Measurements from ENCODE around the gene SSTR5. TPM values are rescaled to one million over a fixed set of nuclear protein-coding genes. Genes with fewer than 3 reads are reported as not detected.

The SSTR5 gene
- total RNA-seq, 4 donors from 2014 or later: 1.5 TPM; not detected in 3

DNA sequence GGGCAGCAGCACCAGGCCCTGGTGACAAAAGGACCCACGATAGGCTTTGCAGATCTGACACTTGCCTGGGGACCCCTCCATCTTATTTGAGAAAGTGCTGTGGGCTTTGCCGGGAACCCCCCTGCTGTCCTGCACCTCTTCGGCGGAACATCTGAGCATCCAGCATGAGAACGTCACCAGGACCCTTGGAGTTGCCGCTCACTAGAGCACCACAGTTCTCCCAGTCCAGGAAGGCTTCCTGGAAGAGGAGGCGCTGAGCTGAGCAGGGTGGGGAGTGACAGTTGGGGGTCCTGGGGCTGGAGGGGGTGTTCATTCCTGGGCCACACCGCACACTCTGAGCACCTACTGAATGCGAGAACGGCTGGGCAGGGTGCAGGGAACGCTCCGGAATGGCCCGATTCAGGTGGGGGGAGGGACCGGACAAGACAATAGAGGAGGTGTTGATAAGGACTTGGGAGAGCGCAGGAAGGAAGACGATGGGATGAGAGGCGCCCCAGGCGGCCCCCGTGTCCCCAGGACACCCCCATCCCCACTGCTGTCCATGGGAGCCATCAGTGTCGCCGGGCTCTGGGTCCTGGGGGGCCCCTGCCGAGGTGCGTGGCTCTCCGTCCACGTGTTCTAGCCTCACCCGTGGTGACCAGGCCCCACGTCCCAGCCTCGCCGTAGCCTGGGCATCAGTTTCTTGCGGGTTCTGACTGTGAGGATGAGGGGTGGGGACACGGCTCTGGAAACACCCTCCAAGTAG, 55.6 kb downstream of the SSTR5 start:
- Histone ChIP-seq H3K36me3 (no peaks in the 10 kb centered on the region), H3K4me3 (no peak overlapping the region), H3K4me1 (no peaks in the 10 kb centered on the region), H3K27ac (no peak overlapping the region), H3K9me3 (no peaks in the 10 kb centered on the region), H3K27me3 (peaks cover 74% of the 10 kb centered on the region)
- DNase-seq (ENCODE audit: low spot score in 2 of 2): no peak
- TF ChIP-seq POLR2A (IDR thresholded peaks at IDR 0.05): no peak
- no peak for TF ChIP-seq POLR2AphosphoS5 (IDR thresholded peaks at IDR 0.05)
- TF ChIP-seq EP300 (IDR thresholded peaks at IDR 0.05): no peak
- TF ChIP-seq, protein P1, sequence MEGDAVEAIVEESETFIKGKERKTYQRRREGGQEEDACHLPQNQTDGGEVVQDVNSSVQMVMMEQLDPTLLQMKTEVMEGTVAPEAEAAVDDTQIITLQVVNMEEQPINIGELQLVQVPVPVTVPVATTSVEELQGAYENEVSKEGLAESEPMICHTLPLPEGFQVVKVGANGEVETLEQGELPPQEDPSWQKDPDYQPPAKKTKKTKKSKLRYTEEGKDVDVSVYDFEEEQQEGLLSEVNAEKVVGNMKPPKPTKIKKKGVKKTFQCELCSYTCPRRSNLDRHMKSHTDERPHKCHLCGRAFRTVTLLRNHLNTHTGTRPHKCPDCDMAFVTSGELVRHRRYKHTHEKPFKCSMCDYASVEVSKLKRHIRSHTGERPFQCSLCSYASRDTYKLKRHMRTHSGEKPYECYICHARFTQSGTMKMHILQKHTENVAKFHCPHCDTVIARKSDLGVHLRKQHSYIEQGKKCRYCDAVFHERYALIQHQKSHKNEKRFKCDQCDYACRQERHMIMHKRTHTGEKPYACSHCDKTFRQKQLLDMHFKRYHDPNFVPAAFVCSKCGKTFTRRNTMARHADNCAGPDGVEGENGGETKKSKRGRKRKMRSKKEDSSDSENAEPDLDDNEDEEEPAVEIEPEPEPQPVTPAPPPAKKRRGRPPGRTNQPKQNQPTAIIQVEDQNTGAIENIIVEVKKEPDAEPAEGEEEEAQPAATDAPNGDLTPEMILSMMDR (IDR thresholded peaks at IDR 0.05): no peak
- 84% methylated on average over 10 of the region's 31 CpGs for WGBS

DNA sequence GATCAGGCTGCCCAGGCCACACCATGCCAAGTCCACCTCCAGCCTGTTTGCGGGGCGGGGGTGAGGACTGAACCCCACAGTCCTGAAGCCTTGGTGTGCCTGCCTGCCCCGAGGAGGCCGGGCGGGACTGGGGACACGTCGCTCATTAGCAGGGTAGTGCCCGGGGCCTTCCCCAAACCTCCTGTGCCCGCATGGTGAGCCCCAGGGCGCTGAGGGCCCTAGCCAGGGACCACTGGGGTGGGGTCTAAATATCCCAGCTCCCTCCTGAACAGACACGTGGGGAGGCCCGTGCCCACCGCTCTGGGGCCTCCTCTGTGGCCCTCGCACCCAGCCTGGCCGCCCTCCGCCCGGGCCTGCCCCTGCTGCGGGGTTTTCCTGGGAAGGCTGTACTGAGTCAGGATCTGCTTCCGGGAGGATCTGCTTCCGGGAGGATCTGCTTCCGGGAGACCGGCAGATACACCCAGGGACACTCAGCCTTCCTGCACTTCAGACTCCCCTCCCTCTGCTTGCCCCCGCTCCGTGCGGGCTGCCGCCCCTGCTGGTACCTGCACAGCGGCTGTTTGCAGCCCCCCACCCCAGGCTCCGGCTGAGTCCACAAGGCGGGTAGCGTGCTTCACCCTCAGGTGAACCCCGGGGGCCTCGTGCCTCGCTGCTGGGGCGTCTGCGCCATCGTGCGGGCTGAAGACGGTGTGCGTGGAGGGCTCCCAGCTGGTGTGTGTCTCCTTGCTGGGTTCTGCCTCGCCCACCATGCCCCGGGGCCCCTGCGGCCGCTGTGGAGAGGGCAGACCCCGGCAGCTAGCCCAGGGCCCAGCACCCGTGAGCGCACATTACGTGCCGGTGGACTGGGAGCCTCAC, 56.8 kb downstream of the SSTR5 start:
- Histone ChIP-seq H3K36me3 (no peaks in the 10 kb centered on the region), H3K4me3 (no peak overlapping the region), H3K9me3 (no peaks in the 10 kb centered on the region), H3K27ac (no peak overlapping the region), H3K27me3 (peaks cover 74% of the 10 kb centered on the region), H3K4me1 (no peaks in the 10 kb centered on the region)
- 75% methylated on average over 5 of the region's 48 CpGs for WGBS
- no peak for DNase-seq (ENCODE audit: low spot score in 2 of 2)
- TF ChIP-seq POLR2A (IDR thresholded peaks at IDR 0.05) (no peak), EP300 (IDR thresholded peaks at IDR 0.05) (no peak), POLR2AphosphoS5 (IDR thresholded peaks at IDR 0.05) (no peak)
- TF ChIP-seq, protein P1 (IDR thresholded peaks at IDR 0.05): no peak

DNA sequence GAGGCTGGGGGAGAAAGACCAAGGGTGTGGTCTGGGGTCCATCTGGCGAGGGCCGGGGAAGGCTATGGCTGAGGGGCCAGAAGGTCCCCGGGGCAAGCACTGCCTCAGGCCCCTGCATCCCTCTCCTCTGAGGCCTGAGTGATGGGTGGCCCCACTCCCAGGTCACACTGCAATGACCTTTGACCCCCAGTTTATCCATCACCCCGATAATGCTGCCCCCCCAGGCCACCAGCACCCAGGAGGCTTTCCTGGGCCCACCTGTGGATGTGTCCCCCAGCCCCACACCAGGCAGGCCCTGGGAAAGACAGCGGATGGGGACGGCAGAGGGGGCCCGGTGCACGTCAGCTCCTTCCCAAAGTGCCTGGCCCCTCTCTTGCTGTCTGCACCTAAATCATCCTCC, 57.8 kb downstream of the SSTR5 start:
- no peaks in the 10 kb centered on the region for H3K36me3 ChIP-seq
- peaks cover 73% of the 10 kb centered on the region for H3K27me3 ChIP-seq
- H3K4me1 ChIP-seq: no peaks in the 10 kb centered on the region
- DNase-seq (ENCODE audit: low spot score in 2 of 2): no peak
- no peak overlapping the region for H3K27ac ChIP-seq
- WGBS: 100% methylated on average over 1 of the region's 8 CpGs
- H3K9me3 ChIP-seq: no peaks in the 10 kb centered on the region
- no peak for TF ChIP-seq POLR2A (IDR thresholded peaks at IDR 0.05)
- TF ChIP-seq POLR2AphosphoS5 (IDR thresholded peaks at IDR 0.05): no peak
- no peak for TF ChIP-seq EP300 (IDR thresholded peaks at IDR 0.05)
- TF ChIP-seq, protein P1 (IDR thresholded peaks at IDR 0.05): no peak
- no peak overlapping the region for H3K4me3 ChIP-seq

Other genes with a start within 250 kb of the SSTR5 start
- 100 to 1,000 TPM in 1 of 4 donors, 10 to 100 TPM in 3; 32.1 to 117 (median 38.0) TPM for gene LMF1, start 101.8 kb upstream of the SSTR5 start, total RNA-seq
- 10 to 100 TPM in 1 of 4 donors, 1 to 10 TPM in 3; 4.0 to 12.2 (median 7.3) TPM for gene SOX8, start 91.0 kb upstream of the SSTR5 start, total RNA-seq
- not detected for gene C1QTNF8, start 23.5 kb downstream of the SSTR5 start, total RNA-seq
- gene CACNA1H, start 80.4 kb downstream of the SSTR5 start, total RNA-seq: 100 to 1,000 TPM in 1 of 4 donors, 10 to 100 TPM in 3; 19.4 to 167 (median 38.4) TPM
- gene TPSG1, start 152.5 kb downstream of the SSTR5 start, total RNA-seq: 1 to 10 TPM in 1 of 4 donors, not detected in 3; 1.6 TPM
- gene TPSB2, start 157.4 kb downstream of the SSTR5 start, total RNA-seq: 10 to 100 TPM; 13.0 to 36.9 (median 22.5) TPM
- 10 to 100 TPM in 3 of 4 donors, 1 to 10 TPM in 1; 6.0 to 36.8 (median 16.5) TPM for gene TPSAB1, start 168.0 kb downstream of the SSTR5 start, total RNA-seq
- 10 to 100 TPM in 1 of 4 donors, under 1 TPM in 2, not detected in 1; 0.38 to 11.6 (median 0.83) TPM for gene TPSD1, start 183.3 kb downstream of the SSTR5 start, total RNA-seq
- 100 to 1,000 TPM in 3 of 4 donors, 10 to 100 TPM in 1; 72.0 to 165 (median 107) TPM for gene UBE2I, start 236.9 kb downstream of the SSTR5 start, total RNA-seq